ENCODE measurements around the gene TSPAN8.
"Not testable (repeated sequence)": the region's sequence is repeated elsewhere in the genome, so short reads cannot be mapped to it uniquely, and the experiment has no call there.

Gene TSPAN8

GRCh38 chr12:71157601-71158233 lies at the start of gene TSPAN8:
TSPAN8 (minus strand) TSS chr12:71157999; CDS start chr12:71157678, 321 bp downstream.
- DNase-seq (ENCODE audit: low spot score): no peak

GRCh38 chr12:71201136-71201679 lies 43.4 kb upstream of the TSPAN8 start:
- DNase-seq (ENCODE audit: low spot score): no peak

GRCh38 chr12:71200706-71201105 lies 42.9 kb upstream of the TSPAN8 start:
- no peak for DNase-seq (ENCODE audit: low spot score)

GRCh38 chr12:71197460-71197859 lies 39.7 kb upstream of the TSPAN8 start:
- no peak for DNase-seq (ENCODE audit: low spot score)

- no peak for DNase-seq (ENCODE audit: low spot score)
Measured at GRCh38 chr12:71195338-71195896, 37.6 kb upstream of the TSPAN8 start.

- DNase-seq (ENCODE audit: low spot score): no peak
Measured at GRCh38 chr12:71194657-71195056, 36.9 kb upstream of the TSPAN8 start.

- DNase-seq (ENCODE audit: low spot score): no peak
Measured at GRCh38 chr12:71193041-71193440, 35.2 kb upstream of the TSPAN8 start.

- no peak for DNase-seq (ENCODE audit: low spot score)
Measured at GRCh38 chr12:71191509-71192196, 33.9 kb upstream of the TSPAN8 start.

GRCh38 chr12:71190822-71191221 lies 33.0 kb upstream of the TSPAN8 start:
- DNase-seq (ENCODE audit: low spot score): no peak

GRCh38 chr12:71187379-71187778 lies 29.6 kb upstream of the TSPAN8 start:
- no peak for DNase-seq (ENCODE audit: low spot score)

- DNase-seq (ENCODE audit: low spot score): no peak
Measured at GRCh38 chr12:71186571-71187288, 28.9 kb upstream of the TSPAN8 start.

- DNase-seq (ENCODE audit: low spot score): no peak
Measured at GRCh38 chr12:71183846-71184245, 26.0 kb upstream of the TSPAN8 start.

- DNase-seq (ENCODE audit: low spot score): no peak
Measured at GRCh38 chr12:71183018-71183417, 25.2 kb upstream of the TSPAN8 start.

- no peak for DNase-seq (ENCODE audit: low spot score)
Measured at GRCh38 chr12:71178162-71178561, 20.4 kb upstream of the TSPAN8 start.

- DNase-seq (ENCODE audit: low spot score): no peak
Measured at GRCh38 chr12:71174825-71175224, 17.0 kb upstream of the TSPAN8 start.

- no peak for DNase-seq (ENCODE audit: low spot score)
Measured at GRCh38 chr12:71174146-71174545, 16.3 kb upstream of the TSPAN8 start.

- DNase-seq (ENCODE audit: low spot score): no peak
Measured at GRCh38 chr12:71170456-71170855, 12.7 kb upstream of the TSPAN8 start.

- no peak for DNase-seq (ENCODE audit: low spot score)
Measured at GRCh38 chr12:71169286-71169685, 11.5 kb upstream of the TSPAN8 start.

- no peak for DNase-seq (ENCODE audit: low spot score)
Measured at GRCh38 chr12:71166862-71167496, 9.2 kb upstream of the TSPAN8 start.

GRCh38 chr12:71166280-71166679 lies 8.5 kb upstream of the TSPAN8 start:
- no peak for DNase-seq (ENCODE audit: low spot score)

GRCh38 chr12:71165780-71166179 lies 8.0 kb upstream of the TSPAN8 start:
- not testable (repeated sequence) for DNase-seq (ENCODE audit: low spot score)

- DNase-seq (ENCODE audit: low spot score): no peak
Measured at GRCh38 chr12:71164568-71165197, 6.9 kb upstream of the TSPAN8 start.

All from germinal center (tissue), 1 donor.